Tibial nerve (tissue), 3 donors: ENCODE data around the gene NDFIP2.

Experiments
- POLR2A ChIP-seq, 2 donors: fragments of 450-650 bp; IDR thresholded peaks; one replicate each; pipeline ENCODE4 v1.6.1; 2017; ENCODE audit warnings: antibody characterized with exemption in 2 of 2, mild to moderate bottlenecking in 2 of 2, moderate library complexity in 2 of 2
- TF ChIP-seq, protein P1 (sequence below), 5 experiments: fragments of 200-600 bp in 3 of 5; fragments of 450-650 bp in 2 of 5; sonication (generic) in 3 of 5; IDR thresholded peaks; one replicate each; pipeline ENCODE4 v1.5.1; 2016 to 2019; ENCODE audit warnings: antibody characterized with exemption in 5 of 5, mild to moderate bottlenecking in 3 of 5, moderate library complexity in 2 of 5

DNA sequence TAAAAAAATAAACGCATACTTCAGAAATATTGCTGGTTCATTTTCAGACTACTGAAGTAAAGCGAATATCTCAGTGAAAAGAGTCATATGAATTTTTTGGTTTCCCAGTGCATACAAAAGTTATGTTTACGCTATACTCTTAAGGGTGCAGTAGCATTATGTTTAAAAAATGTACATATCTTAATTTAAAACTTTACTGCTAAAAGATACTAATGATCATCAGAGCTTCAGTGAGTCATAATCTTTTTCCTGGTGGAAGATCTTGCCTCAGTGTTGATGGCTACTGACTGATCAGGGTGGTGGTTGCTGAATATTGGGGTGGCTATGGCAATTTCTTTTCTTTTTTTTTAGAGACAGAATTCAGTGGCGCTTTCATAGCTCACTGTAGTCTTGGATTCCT, 48.9 kb downstream of the NDFIP2 start:
- TF ChIP-seq, protein P1, sequence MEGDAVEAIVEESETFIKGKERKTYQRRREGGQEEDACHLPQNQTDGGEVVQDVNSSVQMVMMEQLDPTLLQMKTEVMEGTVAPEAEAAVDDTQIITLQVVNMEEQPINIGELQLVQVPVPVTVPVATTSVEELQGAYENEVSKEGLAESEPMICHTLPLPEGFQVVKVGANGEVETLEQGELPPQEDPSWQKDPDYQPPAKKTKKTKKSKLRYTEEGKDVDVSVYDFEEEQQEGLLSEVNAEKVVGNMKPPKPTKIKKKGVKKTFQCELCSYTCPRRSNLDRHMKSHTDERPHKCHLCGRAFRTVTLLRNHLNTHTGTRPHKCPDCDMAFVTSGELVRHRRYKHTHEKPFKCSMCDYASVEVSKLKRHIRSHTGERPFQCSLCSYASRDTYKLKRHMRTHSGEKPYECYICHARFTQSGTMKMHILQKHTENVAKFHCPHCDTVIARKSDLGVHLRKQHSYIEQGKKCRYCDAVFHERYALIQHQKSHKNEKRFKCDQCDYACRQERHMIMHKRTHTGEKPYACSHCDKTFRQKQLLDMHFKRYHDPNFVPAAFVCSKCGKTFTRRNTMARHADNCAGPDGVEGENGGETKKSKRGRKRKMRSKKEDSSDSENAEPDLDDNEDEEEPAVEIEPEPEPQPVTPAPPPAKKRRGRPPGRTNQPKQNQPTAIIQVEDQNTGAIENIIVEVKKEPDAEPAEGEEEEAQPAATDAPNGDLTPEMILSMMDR (IDR thresholded peaks at IDR 0.05): no peak
- no peak for TF ChIP-seq POLR2A (IDR thresholded peaks at IDR 0.05)
